HepG2 (cell line): Measurements from ENCODE around the gene CNBD2. TPM values are rescaled to one million over a fixed set of nuclear protein-coding genes. Genes with fewer than 3 reads are reported as not detected.

Experiments used
- ATAC-seq: fragments of 200-7000 bp; cut with Tn5 transposase; 3 replicates; pipeline ENCODE4 v1.9.1; 2020; ENCODE audit warnings: mild to moderate bottlenecking, moderate library complexity
- BruUV-seq: library from RNA; stranded (reverse); fragments of 400-500 nt; replicated peaks from 2 replicates; lab custom pipeline; 2021; lab: Mats Ljungman, UMichigan
- CTCF ChIA-PET: fragments of 300-600 bp; formaldehyde crosslinking; extraction: SDS; loops from one replicate; lab custom pipeline; 2021; ENCODE audit warnings: low total read pairs, inconsistent platforms, low intra/inter-chr PET ratio; lab: Yijun Ruan, JAX
- POLR2A ChIA-PET: fragments of 350-600 bp; sonication (Branson Sonifier 250); formaldehyde crosslinking; loops from one replicate; lab custom pipeline; 2020; ENCODE audit warnings: antibody characterized with exemption, inconsistent platforms; lab: Yijun Ruan, JAX
- DNase-seq: peaks from one replicate; pipeline ENCODE4 v3.0.0-alpha.2; 2015; ENCODE audit warnings: low spot score
- FAIRE-seq: peaks from 3 replicates; lab custom pipeline; 2011; peaks lifted over from hg19 to GRCh38; lab: Jason Lieb, UNC
- H2AFZ ChIP-seq: one replicate; pipeline ENCODE4 v1.6.1; 2011; ENCODE audit warnings: low read length, inconsistent platforms
- H3K27ac ChIP-seq: fragments of 300-600 bp; 3 replicates; pipeline ENCODE4 v1.8.0; 2011; ENCODE audit warnings: mixed run types, mild to moderate bottlenecking, mixed read lengths, low read length, inconsistent platforms; ENCODE audit not compliant: insufficient read depth; ENCODE audit errors: extremely low read length
- H3K27me3 ChIP-seq, 2 experiments: fragments of 200-600 bp in 1 of 2; 2 replicates in 1 of 2; 3 replicates in 1 of 2; pipeline versions ENCODE4 v1.6.0 to v1.8.0; 2011; ENCODE audit warnings: low read length in 2 of 2, mild to moderate bottlenecking in 2 of 2, moderate library complexity in 2 of 2, inconsistent platforms in 1 of 2; ENCODE audit not compliant: insufficient read depth in 2 of 2, control insufficient read depth in 1 of 2
- H3K36me3 ChIP-seq, 2 experiments: fragments of 200-600 bp in 1 of 2; replicated peaks in 1 of 2; 2 replicates in 1 of 2; 3 replicates in 1 of 2; pipeline versions ENCODE4 v1.5.1 to v1.8.0; 2011; ENCODE audit warnings: low read length in 2 of 2, inconsistent platforms in 1 of 2; ENCODE audit not compliant: insufficient read depth in 2 of 2, control insufficient read depth in 1 of 2
- H3K4me1 ChIP-seq: 2 replicates; pipeline ENCODE4 v1.5.1; 2012; ENCODE audit warnings: low read length, inconsistent platforms; ENCODE audit not compliant: insufficient read depth
- H3K4me2 ChIP-seq: 2 replicates; pipeline ENCODE4 v1.6.0; 2011; ENCODE audit warnings: low read depth, low read length, inconsistent platforms
- H3K4me3 ChIP-seq, 3 experiments: fragments of 200-600 bp in 1 of 3; sonication (generic), shearing (Covaris generic) in 1 of 3; replicated peaks in 1 of 3; 2 replicates each; pipeline ENCODE4 v1.5.1; 2011 to 2016; ENCODE audit warnings: low read length in 3 of 3, inconsistent platforms in 2 of 3, low read depth in 2 of 3, mild to moderate bottlenecking in 2 of 3, control low read depth in 1 of 3, mixed read lengths in 1 of 3; ENCODE audit not compliant: insufficient read depth in 1 of 3
- H3K79me2 ChIP-seq: one replicate; pipeline ENCODE4 v1.6.1; 2011; ENCODE audit warnings: low read length, inconsistent platforms; ENCODE audit not compliant: insufficient read depth
- H3K9ac ChIP-seq: 2 replicates; pipeline ENCODE4 v1.6.0; 2011; ENCODE audit warnings: mild to moderate bottlenecking, low read depth, low read length, inconsistent platforms; ENCODE audit not compliant: insufficient read depth
- H3K9me3 ChIP-seq: 2 replicates; pipeline ENCODE4 v1.5.1; 2012; ENCODE audit warnings: mild to moderate bottlenecking, low read length
- H4K20me1 ChIP-seq: 2 replicates; pipeline ENCODE4 v1.6.0; 2011; ENCODE audit warnings: inconsistent platforms, mild to moderate bottlenecking, low read length, moderate library complexity; ENCODE audit not compliant: insufficient read depth
- ARNT ChIP-seq: fragments of 450-650 bp; IDR thresholded peaks from 2 replicates; pipeline ENCODE4 v1.6.1; 2017
- FOXA1 ChIP-seq, 2 experiments: fragments of 450-650 bp in 1 of 2; sonication (generic) in 1 of 2; formaldehyde crosslinking in 1 of 2; IDR thresholded peaks; 2 replicates each; pipeline versions ENCODE4 v1.4.0 to v1.6.1; 2016 to 2020; ENCODE audit warnings: missing genetic modification reagents in 1 of 2
- GTF3A ChIP-seq: sonication (generic); formaldehyde crosslinking; conservative IDR thresholded peaks from 2 replicates; pipeline ENCODE4 v1.4.0; 2020; ENCODE audit warnings: mild to moderate bottlenecking, missing genetic modification reagents
- HES4 ChIP-seq: sonication (generic); formaldehyde crosslinking; IDR thresholded peaks from 2 replicates; pipeline ENCODE4 v1.9.0; 2021; ENCODE audit warnings: mild to moderate bottlenecking, missing genetic modification reagents, borderline replicate concordance
- MXI1 ChIP-seq: IDR thresholded peaks from 3 replicates; pipeline ENCODE4 v1.6.1; 2012; ENCODE audit warnings: low read depth, low read length, inconsistent platforms, borderline replicate concordance
- PLRG1 ChIP-seq: fragments of 450-650 bp; conservative IDR thresholded peaks from 2 replicates; pipeline ENCODE4 v1.6.1; 2016
- RAD51 ChIP-seq: fragments of 450-650 bp; IDR thresholded peaks from 2 replicates; pipeline ENCODE4 v1.6.1; 2016; ENCODE audit warnings: borderline replicate concordance
- SOX6 ChIP-seq, 2 experiments: fragments of 450-650 bp in 1 of 2; sonication (generic) in 1 of 2; formaldehyde crosslinking in 1 of 2; IDR thresholded peaks; 2 replicates each; pipeline versions ENCODE4 v1.4.0 to v1.6.1; 2017 to 2020; ENCODE audit warnings: antibody characterized with exemption in 1 of 2, mild to moderate bottlenecking in 1 of 2, missing genetic modification reagents in 1 of 2
- SP1 ChIP-seq, 2 experiments: fragments of 450-650 bp in 1 of 2; sonication (generic) in 1 of 2; formaldehyde crosslinking in 1 of 2; IDR thresholded peaks; 2 replicates each; pipeline versions ENCODE4 v1.4.0 to v1.6.1; 2016 to 2020; ENCODE audit warnings: missing genetic modification reagents in 1 of 2
- TBX3 ChIP-seq: fragments of 450-650 bp; IDR thresholded peaks from 2 replicates; pipeline ENCODE4 v1.6.1; 2017; ENCODE audit warnings: antibody characterized with exemption, mild to moderate bottlenecking, inconsistent platforms, borderline replicate concordance
- TCF12 ChIP-seq, 2 experiments: fragments of 450-650 bp in 1 of 2; sonication (generic) in 1 of 2; formaldehyde crosslinking in 1 of 2; IDR thresholded peaks; 2 replicates each; pipeline versions ENCODE4 v1.6.1 to v1.8.0; 2017 to 2022; ENCODE audit warnings: antibody characterized with exemption in 1 of 2, mild to moderate bottlenecking in 1 of 2, missing genetic modification reagents in 1 of 2, moderate library complexity in 1 of 2
- TSC22D2 ChIP-seq: sonication (generic); formaldehyde crosslinking; IDR thresholded peaks from 2 replicates; pipeline ENCODE4 v1.5.1; 2020; ENCODE audit warnings: missing genetic modification reagents, mild to moderate bottlenecking, borderline replicate concordance
- WIZ ChIP-seq: sonication (generic); formaldehyde crosslinking; IDR thresholded peaks from 2 replicates; pipeline ENCODE4 v1.5.1; 2020; ENCODE audit warnings: mild to moderate bottlenecking, missing genetic modification reagents
- WGBS: methylation state at CpG from one replicate; pipeline ENCODE4 v1.1.6; 2017; ENCODE audit warnings: low lambda C conversion rate; 5-methylcytosine and 5-hydroxymethylcytosine counted together
- in situ Hi-C: cut with HindIII; loops from 2 replicates; pipeline ENCODE4 v1.10.0; 2017; ENCODE audit warnings: low pct_unique_long_range_greater_than_20kb; ENCODE audit not compliant: extremely low pct_ligation_motif_present
- intact Hi-C: fragments of 100-400 bp; cut with micrococcal nuclease; formaldehyde crosslinking; loops from one replicate; pipeline ENCODE4 v1.10.0; 2022; ENCODE audit not compliant: unreplicated experiment
- polyA plus RNA-seq, 8 experiments: library from polyadenylated mRNA; depleted of rRNA in 3 of 8; stranded (reverse) in 7 of 8; unstranded in 1 of 8; fragments of >200 nt; fragmentation: Illumina TruSeq in 4 of 8; extraction: Trizol in 4 of 8; gene quantifications; 2 replicates each; pipeline versions ENCODE4 v1.2.1 to v1.2.3, GENCODE V29; 2011 to 2016; ENCODE audit warnings: low read depth in 4 of 8, missing spikeins in 1 of 8, mixed read lengths in 1 of 8; ENCODE audit not compliant: insufficient read depth in 1 of 8
- total RNA-seq, 5 experiments: library from RNA; depleted of rRNA; stranded (reverse); fragments of >200 nt; fragmentation: Illumina TruSeq; extraction: Trizol; gene quantifications; 2 replicates each; pipeline ENCODE4 v1.2.3, GENCODE V29; 2016; ENCODE audit warnings: low read depth in 1 of 5
- TF ChIP-seq, protein P1 (sequence below): sonication (generic); formaldehyde crosslinking; IDR thresholded peaks from 2 replicates; pipeline ENCODE4 v1.5.0; 2020; ENCODE audit warnings: mild to moderate bottlenecking, missing genetic modification reagents, borderline replicate concordance
- TF ChIP-seq, protein P2 (sequence below): IDR thresholded peaks from 2 replicates; pipeline ENCODE4 v1.6.1; 2016; ENCODE audit warnings: missing biosample characterization, missing genetic modification reagents, low read depth
- TF ChIP-seq, protein P3 (sequence below): sonication (generic); formaldehyde crosslinking; IDR thresholded peaks from 2 replicates; pipeline ENCODE4 v1.8.1; 2023; ENCODE audit warnings: missing genetic modification reagents, inconsistent platforms, borderline replicate concordance
- TF ChIP-seq, protein P4 (sequence below): sonication (generic); formaldehyde crosslinking; IDR thresholded peaks from 2 replicates; pipeline ENCODE4 v1.8.0; 2022; ENCODE audit warnings: missing genetic modification reagents, mild to moderate bottlenecking, moderate library complexity, borderline replicate concordance

Gene CNBD2
- total and polyA plus RNA-seq, 2 of the 13 experiments (the other 11 are each of a cell fraction or from before 2014, with no cell fraction given): 12.4 to 22.8 TPM

DNA sequence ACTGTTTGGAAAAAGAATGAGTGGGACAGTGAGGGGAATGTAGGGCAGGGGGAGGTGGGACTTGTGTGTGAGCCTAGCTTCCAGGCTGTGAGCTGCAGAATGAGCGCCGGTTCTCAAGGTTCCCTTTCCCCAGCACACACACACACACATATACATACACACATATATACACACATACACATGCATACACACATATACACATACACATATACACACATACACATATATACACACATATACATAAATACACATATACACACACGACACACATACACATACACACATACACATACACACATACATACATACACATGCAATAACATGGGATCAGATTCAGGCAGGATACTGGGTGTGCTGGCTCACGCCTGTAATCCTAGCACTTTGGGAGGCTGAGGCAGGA, 66.5 kb downstream of the CNBD2 start:
- no peak for FAIRE-seq
- BruUV-seq: no TSS peak
- H2AFZ ChIP-seq: no peak overlapping the region
- H3K27ac ChIP-seq: no peak overlapping the region
- H4K20me1 ChIP-seq: no peaks in the 10 kb centered on the region
- DNase-seq: no peak
- peaks cover 12% of the 10 kb centered on the region for H3K4me1 ChIP-seq
- no peaks in the 10 kb centered on the region for H3K36me3 ChIP-seq
- intact Hi-C loops: no loop called here
- H3K79me2 ChIP-seq: no peaks in the 10 kb centered on the region
- no peak overlapping the region for H3K9ac ChIP-seq
- ATAC-seq: no peak
- H3K4me2 ChIP-seq: no peak overlapping the region
- in situ Hi-C loops: no loop called here
- ChIA-PET CTCF (no interaction called here), POLR2A (interaction anchor here (1.5 kb wide), 1 partner anchor 9 kb away, joined by 3 read pairs; no protein-coding TSS in a partner anchor)
- peaks cover 2 to 15% of the 10 kb centered on the region in 2 experiments; a peak in 3 of 5 replicates for H3K27me3 ChIP-seq
- 46% methylated on average over 4 of the region's 4 CpGs for WGBS
- no peaks in the 10 kb centered on the region for H3K9me3 ChIP-seq
- H3K4me3 ChIP-seq: no peak overlapping the region
- TF ChIP-seq, protein P1, sequence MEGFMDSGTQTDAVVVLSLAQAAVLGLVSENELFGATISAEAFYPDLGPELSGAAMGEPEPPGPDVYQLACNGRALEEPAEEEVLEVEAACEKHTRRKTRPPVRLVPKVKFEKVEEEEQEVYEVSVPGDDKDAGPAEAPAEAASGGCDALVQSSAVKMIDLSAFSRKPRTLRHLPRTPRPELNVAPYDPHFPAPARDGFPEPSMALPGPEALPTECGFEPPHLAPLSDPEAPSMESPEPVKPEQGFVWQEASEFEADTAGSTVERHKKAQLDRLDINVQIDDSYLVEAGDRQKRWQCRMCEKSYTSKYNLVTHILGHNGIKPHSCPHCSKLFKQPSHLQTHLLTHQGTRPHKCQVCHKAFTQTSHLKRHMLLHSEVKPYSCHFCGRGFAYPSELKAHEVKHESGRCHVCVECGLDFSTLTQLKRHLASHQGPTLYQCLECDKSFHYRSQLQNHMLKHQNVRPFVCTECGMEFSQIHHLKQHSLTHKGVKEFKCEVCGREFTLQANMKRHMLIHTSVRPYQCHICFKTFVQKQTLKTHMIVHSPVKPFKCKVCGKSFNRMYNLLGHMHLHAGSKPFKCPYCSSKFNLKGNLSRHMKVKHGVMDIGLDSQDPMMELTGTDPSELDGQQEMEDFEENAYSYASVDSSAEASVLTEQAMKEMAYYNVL (CRISPR knock-in tag): no peak
- TF ChIP-seq, protein P2, sequence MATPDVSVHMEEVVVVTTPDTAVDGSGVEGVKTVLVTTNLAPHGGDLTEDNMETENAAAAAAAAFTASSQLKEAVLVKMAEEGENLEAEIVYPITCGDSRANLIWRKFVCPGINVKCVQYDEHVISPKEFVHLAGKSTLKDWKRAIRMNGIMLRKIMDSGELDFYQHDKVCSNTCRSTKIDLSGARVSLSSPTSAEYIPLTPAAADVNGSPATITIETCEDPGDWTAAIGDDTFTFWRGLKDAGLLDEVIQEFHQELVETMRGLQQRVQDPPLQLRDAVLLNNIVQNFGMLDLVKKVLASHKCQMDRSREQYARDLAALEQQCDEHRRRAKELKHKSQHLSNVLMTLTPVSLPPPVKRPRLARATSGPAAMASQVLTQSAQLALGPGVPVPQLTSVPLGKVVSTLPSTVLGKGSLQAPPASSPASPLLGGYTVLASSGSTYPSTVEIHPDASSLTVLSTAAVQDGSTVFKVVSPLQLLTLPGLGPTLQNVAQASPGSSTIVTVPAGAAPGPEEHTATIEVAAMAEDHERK (CRISPR knock-in tag): no peak
- TF ChIP-seq TSC22D2 (CRISPR knock-in tag) (no peak), SOX6 (IDR thresholded peaks at IDR 0.05) (0 out of 2 replicates have a peak, but pooled peaks have one; percentile 17), SOX6 (CRISPR knock-in tag; IDR thresholded peaks at IDR 0.05) (no peak), GTF3A (CRISPR knock-in tag) (no peak), HES4 (CRISPR knock-in tag) (no peak), ARNT (no peak), PLRG1 (0 out of 2 replicates have a peak, but pooled peaks have one; percentile 29), FOXA1 (IDR thresholded peaks at IDR 0.05) (0 out of 2 replicates have a peak, but pooled peaks have one; percentile 22), FOXA1 (CRISPR knock-in tag; IDR thresholded peaks at IDR 0.05) (no peak), MXI1 (no peak), RAD51 (0 out of 2 replicates have a peak, but pooled peaks have one; percentile 3), WIZ (CRISPR knock-in tag) (no peak), TCF12 (IDR thresholded peaks at IDR 0.05) (no peak), TCF12 (CRISPR knock-in tag; IDR thresholded peaks at IDR 0.05) (no peak), TBX3 (peak; percentile 23; the same call in 1 of the 2 replicates), SP1 (IDR thresholded peaks at IDR 0.05) (0 out of 2 replicates have a peak, but pooled peaks have one; percentile 4), SP1 (CRISPR knock-in tag; IDR thresholded peaks at IDR 0.05) (no peak)
- TF ChIP-seq, protein P3, sequence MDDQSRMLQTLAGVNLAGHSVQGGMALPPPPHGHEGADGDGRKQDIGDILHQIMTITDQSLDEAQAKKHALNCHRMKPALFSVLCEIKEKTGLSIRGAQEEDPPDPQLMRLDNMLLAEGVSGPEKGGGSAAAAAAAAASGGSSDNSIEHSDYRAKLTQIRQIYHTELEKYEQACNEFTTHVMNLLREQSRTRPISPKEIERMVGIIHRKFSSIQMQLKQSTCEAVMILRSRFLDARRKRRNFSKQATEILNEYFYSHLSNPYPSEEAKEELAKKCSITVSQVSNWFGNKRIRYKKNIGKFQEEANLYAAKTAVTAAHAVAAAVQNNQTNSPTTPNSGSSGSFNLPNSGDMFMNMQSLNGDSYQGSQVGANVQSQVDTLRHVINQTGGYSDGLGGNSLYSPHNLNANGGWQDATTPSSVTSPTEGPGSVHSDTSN (CRISPR knock-in tag): no peak
- TF ChIP-seq, protein P4, sequence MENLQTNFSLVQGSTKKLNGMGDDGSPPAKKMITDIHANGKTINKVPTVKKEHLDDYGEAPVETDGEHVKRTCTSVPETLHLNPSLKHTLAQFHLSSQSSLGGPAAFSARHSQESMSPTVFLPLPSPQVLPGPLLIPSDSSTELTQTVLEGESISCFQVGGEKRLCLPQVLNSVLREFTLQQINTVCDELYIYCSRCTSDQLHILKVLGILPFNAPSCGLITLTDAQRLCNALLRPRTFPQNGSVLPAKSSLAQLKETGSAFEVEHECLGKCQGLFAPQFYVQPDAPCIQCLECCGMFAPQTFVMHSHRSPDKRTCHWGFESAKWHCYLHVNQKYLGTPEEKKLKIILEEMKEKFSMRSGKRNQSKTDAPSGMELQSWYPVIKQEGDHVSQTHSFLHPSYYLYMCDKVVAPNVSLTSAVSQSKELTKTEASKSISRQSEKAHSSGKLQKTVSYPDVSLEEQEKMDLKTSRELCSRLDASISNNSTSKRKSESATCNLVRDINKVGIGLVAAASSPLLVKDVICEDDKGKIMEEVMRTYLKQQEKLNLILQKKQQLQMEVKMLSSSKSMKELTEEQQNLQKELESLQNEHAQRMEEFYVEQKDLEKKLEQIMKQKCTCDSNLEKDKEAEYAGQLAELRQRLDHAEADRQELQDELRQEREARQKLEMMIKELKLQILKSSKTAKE (CRISPR knock-in tag): peak; percentile 51; the same call in 1 of the 2 replicates
